HFF-Myc (cell line): ENCODE data around the gene GATAD2B.
"Not testable (repeated sequence)": the region's sequence is repeated elsewhere in the genome, so short reads cannot be mapped to it uniquely, and the experiment has no call there.

Experiments used
- DNase-seq: peaks from one replicate; pipeline ENCODE4 v3.0.0-alpha.2; 2011; ENCODE audit warnings: low read depth; ENCODE audit errors: extremely low read depth
- H3K4me3 ChIP-seq: replicated peaks from 2 replicates; pipeline ENCODE4 v1.5.1; 2011; ENCODE audit warnings: low read depth, mild to moderate bottlenecking, control low read depth, low read length
- TF ChIP-seq, protein P1 (sequence below): IDR thresholded peaks from 2 replicates; pipeline ENCODE4 v1.5.1; 2012; ENCODE audit warnings: mild to moderate bottlenecking, low read depth, low read length, control low read depth; ENCODE audit errors: missing control alignments

Gene GATAD2B

DNA sequence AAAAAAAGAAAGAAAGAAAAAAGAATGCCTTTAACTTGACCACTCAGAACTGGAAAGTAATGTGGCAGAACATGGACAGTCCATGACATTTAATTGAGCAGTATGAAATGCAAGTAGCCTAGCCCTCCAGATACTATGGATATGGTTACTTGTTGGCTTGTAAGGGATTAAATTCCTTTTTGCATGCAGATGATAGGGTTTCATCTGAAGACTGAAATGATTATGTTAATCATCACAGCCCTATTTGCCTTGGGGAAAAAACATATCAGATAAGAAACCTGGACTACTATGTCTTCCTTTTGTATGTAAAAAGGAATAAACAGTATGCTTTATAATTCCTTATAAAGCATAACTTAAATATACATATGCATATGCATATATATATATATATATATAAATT is 66.0 kb downstream of the GATAD2B start:
- H3K4me3 ChIP-seq, result no peak overlapping the region
- no peak for DNase-seq
- TF ChIP-seq, protein P1, sequence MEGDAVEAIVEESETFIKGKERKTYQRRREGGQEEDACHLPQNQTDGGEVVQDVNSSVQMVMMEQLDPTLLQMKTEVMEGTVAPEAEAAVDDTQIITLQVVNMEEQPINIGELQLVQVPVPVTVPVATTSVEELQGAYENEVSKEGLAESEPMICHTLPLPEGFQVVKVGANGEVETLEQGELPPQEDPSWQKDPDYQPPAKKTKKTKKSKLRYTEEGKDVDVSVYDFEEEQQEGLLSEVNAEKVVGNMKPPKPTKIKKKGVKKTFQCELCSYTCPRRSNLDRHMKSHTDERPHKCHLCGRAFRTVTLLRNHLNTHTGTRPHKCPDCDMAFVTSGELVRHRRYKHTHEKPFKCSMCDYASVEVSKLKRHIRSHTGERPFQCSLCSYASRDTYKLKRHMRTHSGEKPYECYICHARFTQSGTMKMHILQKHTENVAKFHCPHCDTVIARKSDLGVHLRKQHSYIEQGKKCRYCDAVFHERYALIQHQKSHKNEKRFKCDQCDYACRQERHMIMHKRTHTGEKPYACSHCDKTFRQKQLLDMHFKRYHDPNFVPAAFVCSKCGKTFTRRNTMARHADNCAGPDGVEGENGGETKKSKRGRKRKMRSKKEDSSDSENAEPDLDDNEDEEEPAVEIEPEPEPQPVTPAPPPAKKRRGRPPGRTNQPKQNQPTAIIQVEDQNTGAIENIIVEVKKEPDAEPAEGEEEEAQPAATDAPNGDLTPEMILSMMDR, result no peak

GRCh38 chr1:153852170-153852569 is 70.6 kb downstream of the GATAD2B start:
- no peak overlapping the region for H3K4me3 ChIP-seq
- TF ChIP-seq, protein P1, result no peak
- no peak for DNase-seq

DNA sequence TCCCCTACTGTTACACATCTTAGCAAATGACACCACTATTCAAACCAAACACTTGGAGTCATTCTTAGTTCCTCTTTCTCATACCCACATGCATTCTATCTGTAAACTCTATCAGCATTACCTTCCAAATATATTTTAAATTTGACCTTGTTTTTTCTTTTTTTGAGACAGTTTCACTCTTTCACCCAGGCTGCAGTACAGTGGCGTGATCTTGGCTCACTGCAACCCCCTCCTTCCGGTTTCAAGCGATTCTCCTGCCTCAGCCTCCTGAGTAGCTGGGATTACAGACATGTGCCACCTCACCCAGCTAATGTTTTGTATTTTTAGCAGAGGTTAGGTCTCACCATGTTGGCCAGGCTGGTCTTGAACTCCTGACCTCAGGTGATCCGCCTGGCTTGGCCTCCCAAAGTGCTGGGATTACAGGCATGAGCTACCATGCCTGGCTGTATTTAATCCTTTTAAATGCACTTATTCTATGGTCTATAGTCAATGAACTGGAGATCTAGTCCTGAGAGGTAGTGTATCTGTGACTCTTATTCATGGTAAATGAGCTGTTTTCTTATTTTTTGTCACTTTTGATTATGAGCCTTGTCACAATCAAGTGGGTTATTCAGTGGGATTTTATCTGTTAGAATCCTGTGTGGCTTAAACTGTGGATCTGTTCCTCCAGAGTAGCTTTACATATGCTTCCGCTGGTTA is 73.1 kb downstream of the GATAD2B start:
- TF ChIP-seq, protein P1, result no peak
- DNase-seq, result no peak
- no peak overlapping the region for H3K4me3 ChIP-seq

DNA sequence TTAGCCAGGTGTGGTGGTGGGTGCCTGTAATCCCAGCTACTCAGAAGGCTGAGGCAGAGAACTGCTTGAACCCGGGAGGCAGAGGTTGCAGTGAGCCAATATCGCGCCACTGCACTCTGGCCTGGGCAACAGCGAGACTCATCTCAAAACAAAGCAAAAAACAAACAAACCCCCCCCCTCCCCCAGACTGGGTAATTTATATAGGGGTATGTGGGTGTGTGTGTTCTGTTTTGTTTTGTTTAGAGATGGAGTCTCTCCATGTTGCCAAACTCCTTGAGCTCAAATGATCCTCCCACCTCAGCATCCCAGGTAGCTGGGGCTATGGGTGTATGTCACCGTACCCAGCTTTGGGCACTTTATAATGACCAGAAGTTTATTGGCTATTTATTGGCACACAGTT is 74.0 kb downstream of the GATAD2B start:
- TF ChIP-seq, protein P1, result no peak
- no peak overlapping the region for H3K4me3 ChIP-seq
- no peak for DNase-seq

- TF ChIP-seq, protein P1, result no peak
- H3K4me3 ChIP-seq, result no peak overlapping the region
- DNase-seq, result no peak
These were observed 77.6 kb downstream of the GATAD2B start for GRCh38 chr1:153845158-153845557.

GRCh38 chr1:153844349-153844748 is 78.4 kb downstream of the GATAD2B start:
- DNase-seq, result not testable (repeated sequence)

GRCh38 chr1:153842006-153842471 is 80.7 kb downstream of the GATAD2B start:
- H3K4me3 ChIP-seq, result no peak overlapping the region
- DNase-seq, result no peak
- TF ChIP-seq, protein P1, result no peak

More at GRCh38 chr1:153844349-153844748, 78.4 kb downstream of the GATAD2B start:
- not testable (repeated sequence) for H3K4me3 ChIP-seq
